Panc1 (cell line): ENCODE measurements around the gene STK24. TPM values are rescaled to one million over a fixed set of nuclear protein-coding genes. Genes with fewer than 3 reads are reported as not detected.

Experiments used
- ATAC-seq: fragments of 200-7000 bp; cut with Tn5 transposase; 2 replicates; pipeline ENCODE4 v1.9.1; 2020; ENCODE audit warnings: mild to moderate bottlenecking, moderate library complexity
- BruUV-seq: library from RNA; stranded (reverse); fragments of 400-500 nt; replicated peaks from 2 replicates; lab custom pipeline; 2021; lab: Mats Ljungman, UMichigan
- CTCF ChIA-PET: fragments of 300-600 bp; sonication (Branson Sonifier 250); formaldehyde crosslinking; loops from one replicate; lab custom pipeline; 2022; ENCODE audit warnings: antibody characterized with exemption; lab: Charles Lee
- POLR2A ChIA-PET: fragments of 300-600 bp; sonication (Branson Sonifier 250); formaldehyde crosslinking; loops from one replicate; lab custom pipeline; 2022; ENCODE audit warnings: antibody characterized with exemption; lab: Charles Lee
- DNase-seq: peaks from one replicate; pipeline ENCODE4 v3.0.0-alpha.2; 2010; ENCODE audit warnings: low read depth, low spot score
- H3K27ac ChIP-seq: 2 replicates; pipeline ENCODE4 v1.5.1; 2011; ENCODE audit warnings: mild to moderate bottlenecking, low read length, inconsistent platforms
- H3K27me3 ChIP-seq: fragments of 200-500 bp; sonication (Bioruptor generic); 2 replicates; pipeline ENCODE4 v1.6.0; 2014; ENCODE audit warnings: low read length, inconsistent platforms; ENCODE audit not compliant: control insufficient read depth, insufficient read depth
- H3K36me3 ChIP-seq: fragments of 200-500 bp; sonication (Bioruptor generic); 2 replicates; pipeline ENCODE4 v1.5.1; 2014; ENCODE audit warnings: inconsistent platforms, mild to moderate bottlenecking, low read length, moderate library complexity; ENCODE audit not compliant: control insufficient read depth, insufficient read depth
- H3K4me1 ChIP-seq: 2 replicates; pipeline ENCODE4 v1.5.1; 2011; ENCODE audit warnings: inconsistent platforms, mild to moderate bottlenecking, low read length, moderate library complexity; ENCODE audit not compliant: control insufficient read depth, insufficient read depth
- H3K4me3 ChIP-seq, 2 experiments: 2 replicates each; pipeline ENCODE4 v1.5.1; 2011 to 2012; ENCODE audit warnings: low read depth in 2 of 2, low read length in 2 of 2, mild to moderate bottlenecking in 2 of 2, inconsistent platforms in 1 of 2, moderate library complexity in 1 of 2
- H3K9me3 ChIP-seq: fragments of 200-500 bp; sonication (Bioruptor generic); 2 replicates; pipeline ENCODE4 v1.5.1; 2014; ENCODE audit warnings: low read depth, mild to moderate bottlenecking, inconsistent platforms, low read length, moderate library complexity; ENCODE audit not compliant: control insufficient read depth, insufficient read depth
- POLR2AphosphoS5 ChIP-seq: IDR thresholded peaks from 2 replicates; pipeline ENCODE4 v1.6.1; 2012; ENCODE audit warnings: mild to moderate bottlenecking, low read depth, low read length, moderate library complexity
- SIN3A ChIP-seq: IDR thresholded peaks from 2 replicates; pipeline ENCODE4 v1.6.1; 2012; ENCODE audit warnings: low read depth, mild to moderate bottlenecking, low read length, moderate library complexity, borderline replicate concordance; ENCODE audit not compliant: insufficient read depth
- TCF7L2 ChIP-seq: IDR thresholded peaks from 2 replicates; pipeline ENCODE4 v1.6.1; 2011; ENCODE audit warnings: mild to moderate bottlenecking, low read depth, low read length, inconsistent platforms
- in situ Hi-C: cut with HindIII; loops from 2 replicates; pipeline ENCODE4 v1.10.0; 2016; ENCODE audit warnings: low sequenced_read_pairs, low pct_unique_long_range_greater_than_20kb
- intact Hi-C: fragments of 100-400 bp; cut with micrococcal nuclease; formaldehyde crosslinking; loops from one replicate; pipeline ENCODE4 v1.10.0; 2022; ENCODE audit not compliant: unreplicated experiment
- total RNA-seq: library from RNA; stranded (reverse); gene quantifications from one replicate; pipeline ENCODE4 v1.2.1, GENCODE V29; 2021; ENCODE audit not compliant: unreplicated experiment
- TF ChIP-seq, protein P1 (sequence below), 2 experiments: IDR thresholded peaks; 2 replicates each; pipeline ENCODE4 v1.6.1; 2011 to 2012; ENCODE audit warnings: low read depth in 2 of 2, control low read depth in 1 of 2, low read length in 1 of 2, mild to moderate bottlenecking in 1 of 2, moderate library complexity in 1 of 2; ENCODE audit not compliant: insufficient read depth in 1 of 2
- TF ChIP-seq, protein P2 (sequence below): fragments of 450-650 bp; IDR thresholded peaks from 2 replicates; pipeline ENCODE4 v1.5.1; 2017; ENCODE audit warnings: mild to moderate bottlenecking

STK24 gene
- total RNA-seq, 1 experiment from 2014 or later, result 57.3 TPM

DNA sequence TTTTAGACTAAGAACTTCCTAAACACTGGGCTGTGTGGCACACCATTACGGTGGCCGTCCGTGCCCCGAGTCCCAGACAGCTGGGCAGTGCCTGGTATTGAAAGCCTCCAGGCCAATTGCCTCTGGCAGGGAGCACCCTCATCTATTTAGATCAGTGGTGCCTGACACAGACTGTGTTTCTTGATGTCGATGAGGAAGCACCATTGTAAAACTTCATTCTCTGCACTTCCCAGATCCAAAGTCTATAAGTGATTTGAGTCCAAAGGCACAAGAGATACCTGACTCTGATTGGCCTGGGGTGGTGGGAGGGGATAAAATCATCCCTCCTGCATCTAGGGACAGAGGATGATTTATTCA is 8.5 kb upstream of the STK24 start:
- H3K36me3 ChIP-seq, result no peaks in the 10 kb centered on the region
- no peaks in the 10 kb centered on the region for H3K27me3 ChIP-seq
- TF ChIP-seq POLR2AphosphoS5 (no peak), SIN3A (no peak), TCF7L2 (no peak)
- TF ChIP-seq, protein P1, sequence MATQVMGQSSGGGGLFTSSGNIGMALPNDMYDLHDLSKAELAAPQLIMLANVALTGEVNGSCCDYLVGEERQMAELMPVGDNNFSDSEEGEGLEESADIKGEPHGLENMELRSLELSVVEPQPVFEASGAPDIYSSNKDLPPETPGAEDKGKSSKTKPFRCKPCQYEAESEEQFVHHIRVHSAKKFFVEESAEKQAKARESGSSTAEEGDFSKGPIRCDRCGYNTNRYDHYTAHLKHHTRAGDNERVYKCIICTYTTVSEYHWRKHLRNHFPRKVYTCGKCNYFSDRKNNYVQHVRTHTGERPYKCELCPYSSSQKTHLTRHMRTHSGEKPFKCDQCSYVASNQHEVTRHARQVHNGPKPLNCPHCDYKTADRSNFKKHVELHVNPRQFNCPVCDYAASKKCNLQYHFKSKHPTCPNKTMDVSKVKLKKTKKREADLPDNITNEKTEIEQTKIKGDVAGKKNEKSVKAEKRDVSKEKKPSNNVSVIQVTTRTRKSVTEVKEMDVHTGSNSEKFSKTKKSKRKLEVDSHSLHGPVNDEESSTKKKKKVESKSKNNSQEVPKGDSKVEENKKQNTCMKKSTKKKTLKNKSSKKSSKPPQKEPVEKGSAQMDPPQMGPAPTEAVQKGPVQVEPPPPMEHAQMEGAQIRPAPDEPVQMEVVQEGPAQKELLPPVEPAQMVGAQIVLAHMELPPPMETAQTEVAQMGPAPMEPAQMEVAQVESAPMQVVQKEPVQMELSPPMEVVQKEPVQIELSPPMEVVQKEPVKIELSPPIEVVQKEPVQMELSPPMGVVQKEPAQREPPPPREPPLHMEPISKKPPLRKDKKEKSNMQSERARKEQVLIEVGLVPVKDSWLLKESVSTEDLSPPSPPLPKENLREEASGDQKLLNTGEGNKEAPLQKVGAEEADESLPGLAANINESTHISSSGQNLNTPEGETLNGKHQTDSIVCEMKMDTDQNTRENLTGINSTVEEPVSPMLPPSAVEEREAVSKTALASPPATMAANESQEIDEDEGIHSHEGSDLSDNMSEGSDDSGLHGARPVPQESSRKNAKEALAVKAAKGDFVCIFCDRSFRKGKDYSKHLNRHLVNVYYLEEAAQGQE (IDR thresholded peaks at IDR 0.05; ENCODE audit: insufficient read depth in 1 of 2, low read depth in 2 of 2, low read length in 1 of 2), result no peak
- TF ChIP-seq, protein P2, sequence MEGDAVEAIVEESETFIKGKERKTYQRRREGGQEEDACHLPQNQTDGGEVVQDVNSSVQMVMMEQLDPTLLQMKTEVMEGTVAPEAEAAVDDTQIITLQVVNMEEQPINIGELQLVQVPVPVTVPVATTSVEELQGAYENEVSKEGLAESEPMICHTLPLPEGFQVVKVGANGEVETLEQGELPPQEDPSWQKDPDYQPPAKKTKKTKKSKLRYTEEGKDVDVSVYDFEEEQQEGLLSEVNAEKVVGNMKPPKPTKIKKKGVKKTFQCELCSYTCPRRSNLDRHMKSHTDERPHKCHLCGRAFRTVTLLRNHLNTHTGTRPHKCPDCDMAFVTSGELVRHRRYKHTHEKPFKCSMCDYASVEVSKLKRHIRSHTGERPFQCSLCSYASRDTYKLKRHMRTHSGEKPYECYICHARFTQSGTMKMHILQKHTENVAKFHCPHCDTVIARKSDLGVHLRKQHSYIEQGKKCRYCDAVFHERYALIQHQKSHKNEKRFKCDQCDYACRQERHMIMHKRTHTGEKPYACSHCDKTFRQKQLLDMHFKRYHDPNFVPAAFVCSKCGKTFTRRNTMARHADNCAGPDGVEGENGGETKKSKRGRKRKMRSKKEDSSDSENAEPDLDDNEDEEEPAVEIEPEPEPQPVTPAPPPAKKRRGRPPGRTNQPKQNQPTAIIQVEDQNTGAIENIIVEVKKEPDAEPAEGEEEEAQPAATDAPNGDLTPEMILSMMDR, result no peak
- no peak overlapping the region for H3K27ac ChIP-seq
- POLR2A ChIA-PET, result no interaction called here
- no peaks in the 10 kb centered on the region for H3K4me1 ChIP-seq
- no peak overlapping the region for H3K4me3 ChIP-seq
- H3K9me3 ChIP-seq, result no peaks in the 10 kb centered on the region
- ATAC-seq (no peak), DNase-seq (no peak)
- in situ Hi-C loops, result no loop called here
- no TSS peak for BruUV-seq
- CTCF ChIA-PET, result no interaction called here
- intact Hi-C loops, result loop anchor here (10.0 kb wide), 1 partner anchor 69 kb away; no protein-coding TSS in a partner anchor

DNA sequence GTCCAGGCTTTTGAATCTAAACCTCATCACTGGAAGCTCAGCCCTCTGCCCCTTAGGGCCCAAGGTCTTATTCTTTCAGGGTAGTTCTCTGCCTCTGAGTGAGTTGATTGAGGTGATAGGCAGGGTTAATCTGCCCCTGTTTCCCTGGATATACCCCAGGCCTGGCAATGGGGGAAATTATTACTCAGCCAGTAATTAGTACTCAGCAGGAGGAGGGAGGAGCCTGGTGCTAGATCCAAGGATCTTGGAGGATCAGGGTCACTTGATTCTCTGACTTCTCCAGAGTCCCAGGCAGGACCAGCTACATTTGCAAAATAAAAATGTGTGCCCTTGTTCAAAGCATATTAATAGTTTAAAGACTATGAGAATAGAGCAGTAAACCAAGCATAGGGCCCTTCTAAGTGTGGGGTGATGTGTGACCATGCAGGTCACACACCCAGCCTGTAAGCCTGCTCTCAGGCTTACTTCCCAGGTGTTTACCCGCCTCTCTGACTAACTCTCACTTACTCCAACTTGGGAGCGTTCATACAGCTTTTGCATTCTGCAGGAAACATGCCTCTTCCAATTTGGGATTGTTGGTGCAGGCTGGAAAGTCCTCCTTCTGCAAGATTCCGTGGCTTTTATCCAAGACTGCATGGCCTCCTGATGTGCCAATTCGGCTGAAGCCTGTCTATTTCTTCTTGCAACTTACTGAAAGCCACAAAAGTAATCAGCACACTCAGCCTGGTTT is 7.9 kb upstream of the STK24 start:
- POLR2A ChIA-PET, result no interaction called here
- no peak for TF ChIP-seq SIN3A
- no peak for TF ChIP-seq TCF7L2
- TF ChIP-seq, protein P2, result no peak
- TF ChIP-seq POLR2AphosphoS5, result no peak
- TF ChIP-seq, protein P1 (IDR thresholded peaks at IDR 0.05; ENCODE audit: insufficient read depth in 1 of 2, low read depth in 2 of 2, low read length in 1 of 2), result no peak
- no peaks in the 10 kb centered on the region for H3K4me1 ChIP-seq
- no peak overlapping the region for H3K4me3 ChIP-seq
- H3K36me3 ChIP-seq, result no peaks in the 10 kb centered on the region
- intact Hi-C loops (loop anchor here (10.0 kb wide), 1 partner anchor 70 kb away; no protein-coding TSS in a partner anchor), in situ Hi-C loops (no loop called here)
- H3K9me3 ChIP-seq, result no peaks in the 10 kb centered on the region
- no peak for ATAC-seq
- no peak for DNase-seq
- H3K27me3 ChIP-seq, result no peaks in the 10 kb centered on the region
- BruUV-seq, result no TSS peak
- H3K27ac ChIP-seq, result no peak overlapping the region
- CTCF ChIA-PET, result no interaction called here
